Endothelial cell of umbilical vein (primary cell): Measurements from ENCODE around the gene PHEX. TPM values are rescaled to one million over a fixed set of nuclear protein-coding genes. Genes with fewer than 3 reads are reported as not detected.
A peak's percentile ranks its signal among the peaks of the same experiment; 100 is the strongest.

Experiments used
- BruUV-seq: library from RNA; stranded (reverse); fragments of 400-500 nt; replicated peaks from 2 replicates; lab custom pipeline; 2021; lab: Mats Ljungman, UMichigan
- CTCF ChIA-PET: fragments of 300-600, 350-600 bp; sonication (Branson Sonifier 250); formaldehyde crosslinking; loops from one replicate; lab custom pipeline; 2021; ENCODE audit warnings: antibody characterized with exemption, inconsistent platforms; lab: Charles Lee
- POLR2A ChIA-PET: fragments of 300-600, 350-600 bp; sonication (Branson Sonifier 250); formaldehyde crosslinking; loops from one replicate; lab custom pipeline; 2021; ENCODE audit warnings: antibody characterized with exemption, inconsistent platforms; lab: Charles Lee
- DNase-seq: peaks from one replicate; pipeline ENCODE4 v3.0.0-alpha.2; 2011; ENCODE audit warnings: low read depth, low spot score
- FAIRE-seq: peaks from 2 replicates; lab custom pipeline; 2011; peaks lifted over from hg19 to GRCh38; lab: Jason Lieb, UNC
- H2AFZ ChIP-seq: 2 replicates; pipeline ENCODE4 v1.6.0; 2012; ENCODE audit warnings: low read depth, low read length, control low read depth, inconsistent platforms
- H3K27ac ChIP-seq: 2 replicates; pipeline ENCODE4 v1.5.1; 2011; ENCODE audit warnings: low read depth, mild to moderate bottlenecking, control low read depth, low read length, moderate library complexity; ENCODE audit not compliant: insufficient read depth
- H3K27me3 ChIP-seq, 2 experiments: 2 replicates each; pipeline versions ENCODE4 v1.6.0 to v1.6.1; 2011; ENCODE audit warnings: low read length in 2 of 2, mixed read lengths in 1 of 2; ENCODE audit not compliant: control insufficient read depth in 2 of 2, insufficient read depth in 2 of 2
- H3K36me3 ChIP-seq, 2 experiments: 2 replicates in 1 of 2; 3 replicates in 1 of 2; pipeline ENCODE4 v1.5.1; 2011; ENCODE audit warnings: low read length in 2 of 2, mild to moderate bottlenecking in 1 of 2, moderate library complexity in 1 of 2; ENCODE audit not compliant: control insufficient read depth in 2 of 2, insufficient read depth in 2 of 2; ENCODE audit errors: extremely low read depth in 1 of 2
- H3K4me1 ChIP-seq: 3 replicates; pipeline ENCODE4 v1.5.1; 2011; ENCODE audit warnings: mild to moderate bottlenecking, low read length; ENCODE audit not compliant: control insufficient read depth, insufficient read depth; ENCODE audit errors: extremely low read depth
- H3K4me2 ChIP-seq: 2 replicates; pipeline ENCODE4 v1.6.1; 2011; ENCODE audit warnings: low read length, control low read depth, mixed read lengths; ENCODE audit not compliant: insufficient read depth
- H3K4me3 ChIP-seq, 3 experiments: fragments of 200-600 bp in 1 of 3; sonication (generic), shearing (Covaris generic) in 1 of 3; replicated peaks in 1 of 3; 2 replicates each; pipeline ENCODE4 v1.5.1; 2011 to 2016; ENCODE audit warnings: control low read depth in 3 of 3, low read length in 3 of 3, mild to moderate bottlenecking in 2 of 3, inconsistent platforms in 1 of 3, low read depth in 1 of 3, moderate library complexity in 1 of 3; ENCODE audit not compliant: insufficient read depth in 1 of 3
- H3K79me2 ChIP-seq: 2 replicates; pipeline ENCODE4 v1.6.0; 2012; ENCODE audit warnings: low read length, inconsistent platforms; ENCODE audit not compliant: control insufficient read depth, insufficient read depth
- H3K9ac ChIP-seq: replicated peaks from 2 replicates; pipeline ENCODE3; 2011; ENCODE audit warnings: low read length, control low read depth; ENCODE audit not compliant: insufficient read depth; ENCODE audit errors: extremely low read depth
- H3K9me1 ChIP-seq: replicated peaks from 3 replicates; pipeline ENCODE4 v1.6.0; 2011; ENCODE audit warnings: mild to moderate bottlenecking, low read length; ENCODE audit not compliant: control insufficient read depth, insufficient read depth; ENCODE audit errors: extremely low read depth
- H3K9me3 ChIP-seq: replicated peaks from 2 replicates; pipeline ENCODE4 v1.5.1; 2012; ENCODE audit warnings: low read length, inconsistent platforms; ENCODE audit not compliant: control insufficient read depth, insufficient read depth
- H4K20me1 ChIP-seq: replicated peaks from 2 replicates; pipeline ENCODE3; 2011; ENCODE audit warnings: mild to moderate bottlenecking, low read length; ENCODE audit not compliant: control insufficient read depth, insufficient read depth; ENCODE audit errors: extremely low read depth
- CTCF ChIP-seq, 2 donors: IDR thresholded peaks; 1 replicate in 1 of 2; 2 replicates in 1 of 2; pipeline ENCODE4 v1.5.1; 2011; ENCODE audit warnings: low read length in 2 of 2, mild to moderate bottlenecking in 2 of 2, moderate library complexity in 2 of 2, control low read depth in 1 of 2, inconsistent platforms in 1 of 2, low read depth in 1 of 2; ENCODE audit not compliant: insufficient read depth in 1 of 2; ENCODE audit errors: extremely low read depth in 1 of 2
- FOS ChIP-seq: IDR thresholded peaks from 2 replicates; pipeline ENCODE4 v1.6.1; 2011; ENCODE audit warnings: mild to moderate bottlenecking, low read length, moderate library complexity, borderline replicate concordance; ENCODE audit not compliant: insufficient read depth
- GATA2 ChIP-seq: IDR thresholded peaks from 2 replicates; pipeline ENCODE4 v1.7.0; 2011; ENCODE audit warnings: low read depth, mild to moderate bottlenecking, moderate library complexity, mixed read lengths, low read length; ENCODE audit not compliant: insufficient read length, insufficient read depth
- POLR2AphosphoS5 ChIP-seq: IDR thresholded peaks from 2 replicates; pipeline ENCODE4 v1.6.1; 2012; ENCODE audit warnings: low read depth, mild to moderate bottlenecking, control low read depth, low read length, moderate library complexity; ENCODE audit not compliant: insufficient read depth
- dilution Hi-C: fragments of 300-500 bp; cut with MboI; formaldehyde crosslinking; loops from one replicate; pipeline ENCODE4 v1.15.0; 2019; ENCODE audit warnings: low sequenced_read_pairs; ENCODE audit not compliant: extremely low pct_ligation_motif_present
- intact Hi-C: fragments of 100-400 bp; cut with micrococcal nuclease; formaldehyde crosslinking; loops from one replicate; pipeline ENCODE4 v1.10.0; 2022
- polyA plus RNA-seq, 4 experiments: library from polyadenylated mRNA; depleted of rRNA in 3 of 4; stranded (reverse) in 3 of 4; unstranded in 1 of 4; fragments of >200 nt; gene quantifications; 2 replicates each; pipeline versions ENCODE4 v1.2.1 to v1.2.3, GENCODE V29; 2011 to 2012; ENCODE audit warnings: missing spikeins in 1 of 4
- total RNA-seq: library from RNA; stranded (reverse); gene quantifications from 2 replicates; pipeline ENCODE4 v1.2.3, GENCODE V29; 2021

The PHEX gene
- total and polyA plus RNA-seq, 2 donors (not counting 3 experiments of a cell fraction or from before 2014, with no cell fraction given): 0.07 to 0.44 TPM

- TF ChIP-seq GATA2 (peak; percentile 21), FOS (peak; percentile 62), CTCF (IDR thresholded peaks at IDR 0.05; ENCODE audit: extremely low read depth in 1 of 2, insufficient read depth in 1 of 2, low read depth in 1 of 2, low read length in 2 of 2) (peak; percentile 27 to 32), POLR2AphosphoS5 (no peak)
- no peaks in the 10 kb centered on the region for H3K9me3 ChIP-seq
- peak; percentile 99 for FAIRE-seq
- H3K27me3 ChIP-seq: no peaks in the 10 kb centered on the region
- dilution Hi-C loops (no loop called here), intact Hi-C loops (loop anchor here (1.0 to 10.0 kb wide), 10 partner anchors 43 to 1183 kb away; partner anchors contain the start of gene MBTPS2)
- BruUV-seq: no TSS peak
- DNase-seq: peak; percentile 75
- no peak overlapping the region for H3K4me3 ChIP-seq
- peaks cover 18% of the 10 kb centered on the region for H3K4me1 ChIP-seq
- H3K27ac ChIP-seq: peak overlapping the region; percentile 61
- H3K9me1 ChIP-seq: no peaks in the 10 kb centered on the region
- no peaks in the 10 kb centered on the region for H4K20me1 ChIP-seq
- no peaks in the 10 kb centered on the region for H3K79me2 ChIP-seq
- H3K9ac ChIP-seq: peak overlapping the region; percentile 39
- H2AFZ ChIP-seq: peak overlapping the region; percentile 44
- POLR2A ChIA-PET: interaction anchor here (0.6 kb wide), 1 partner anchor 48 kb away, joined by 4 read pairs; no protein-coding TSS in a partner anchor
- CTCF ChIA-PET: interaction anchor here (0.7 to 3.7 kb wide), 24 partner anchors 9 to 1560 kb away, joined by 3 to 38 read pairs (median 4); no protein-coding TSS in a partner anchor
- no peaks in the 10 kb centered on the region for H3K36me3 ChIP-seq
- H3K4me2 ChIP-seq: peak overlapping the region; percentile 80
Observed at GRCh38 chrX:22135994-22136684, 104.0 kb downstream of the PHEX start.
